HCT116 (cell line): Measurements from ENCODE around the gene SMCO4.

ENCODE experiments used
- ATF3 ChIP-seq: IDR thresholded peaks from 2 replicates; pipeline ENCODE4 v1.6.1; 2012
- CTCF ChIP-seq, 3 experiments: fragments of 200-600 bp in 1 of 3; sonication (generic) in 1 of 3; IDR thresholded peaks in 2 of 3; conservative IDR thresholded peaks in 1 of 3; 2 replicates each; pipeline ENCODE4 v1.5.1; 2012 to 2017; ENCODE audit warnings: low read depth in 2 of 3, low read length in 2 of 3, antibody characterized with exemption in 1 of 3, borderline replicate concordance in 1 of 3, control low read depth in 1 of 3, mild to moderate bottlenecking in 1 of 3, mixed read lengths in 1 of 3, mixed run types in 1 of 3, moderate library complexity in 1 of 3; ENCODE audit not compliant: insufficient read depth in 1 of 3
- ELF1 ChIP-seq: IDR thresholded peaks from 2 replicates; pipeline ENCODE4 v1.6.1; 2012; ENCODE audit warnings: low read depth, borderline replicate concordance
- EZH2 ChIP-seq: fragments of 200-600 bp; sonication (generic); IDR thresholded peaks from 2 replicates; pipeline ENCODE4 v1.6.1; 2017; ENCODE audit warnings: antibody characterized with exemption, mixed run types
- EZH2phosphoT487 ChIP-seq: fragments of 200-600 bp; IDR thresholded peaks from 2 replicates; pipeline ENCODE4 v1.6.1; 2018; ENCODE audit warnings: antibody characterized with exemption, borderline replicate concordance
- JUND ChIP-seq: IDR thresholded peaks from 2 replicates; pipeline ENCODE4 v1.6.1; 2012
- POLR2A ChIP-seq: IDR thresholded peaks from 2 replicates; pipeline ENCODE4 v1.7.0; 2011; ENCODE audit warnings: borderline replicate concordance; ENCODE audit not compliant: insufficient read depth, insufficient read length; ENCODE audit errors: extremely low read depth
- POLR2AphosphoS5 ChIP-seq: IDR thresholded peaks from 2 replicates; pipeline ENCODE4 v1.6.1; 2011; ENCODE audit warnings: mild to moderate bottlenecking, low read depth, low read length, moderate library complexity
- REST ChIP-seq: IDR thresholded peaks from 2 replicates; pipeline ENCODE4 v1.6.1; 2012; ENCODE audit warnings: low read depth
- SIN3A ChIP-seq: IDR thresholded peaks from 2 replicates; pipeline ENCODE4 v1.6.1; 2012; ENCODE audit warnings: low read depth
- SP1 ChIP-seq: IDR thresholded peaks from 2 replicates; pipeline ENCODE4 v1.6.1; 2012; ENCODE audit warnings: low read depth
- YY1 ChIP-seq: IDR thresholded peaks from 2 replicates; pipeline ENCODE4 v1.6.1; 2011; ENCODE audit warnings: low read length, low read depth, moderate library complexity, mild to moderate bottlenecking; ENCODE audit not compliant: insufficient replicate concordance; ENCODE audit errors: extremely low read depth
- ZNF274 ChIP-seq: fragments of 200-500 bp; sonication (Bioruptor generic); IDR thresholded peaks from 2 replicates; pipeline ENCODE4 v1.6.1; 2014; ENCODE audit warnings: mild to moderate bottlenecking, low read depth, low read length, inconsistent platforms

GRCh38 chr11:93570759-93571413, 27.7 kb upstream of the SMCO4 start:
- TF ChIP-seq CTCF (IDR thresholded peaks at IDR 0.05 in 2 of 3, conservative IDR thresholded peaks at IDR 0.05 in 1 of 3; ENCODE audit: borderline replicate concordance in 1 of 3, insufficient read depth in 1 of 3, low read depth in 2 of 3, low read length in 2 of 3) (no peak), ZNF274 (no peak), POLR2AphosphoS5 (no peak), POLR2A (no peak), EZH2phosphoT487 (no peak), SIN3A (no peak), SP1 (no peak), EZH2 (no peak), REST (no peak), JUND (no peak), ELF1 (no peak), YY1 (no peak), ATF3 (0 out of 2 replicates have a peak, but pooled peaks have one; percentile 7)
